Activated CD4-positive, alpha-beta T cell treated with anti-CD3 and anti-CD28 coated beads for 1 hour (primary cell): ENCODE data around the gene NEUROD4.
"Not testable (repeated sequence)": the region's sequence is repeated elsewhere in the genome, so short reads cannot be mapped to it uniquely, and the experiment has no call there.

Experiments
- DNase-seq: peaks from one replicate; pipeline ENCODE4 v3.0.0-alpha.2; 2020

The NEUROD4 gene, protein sequence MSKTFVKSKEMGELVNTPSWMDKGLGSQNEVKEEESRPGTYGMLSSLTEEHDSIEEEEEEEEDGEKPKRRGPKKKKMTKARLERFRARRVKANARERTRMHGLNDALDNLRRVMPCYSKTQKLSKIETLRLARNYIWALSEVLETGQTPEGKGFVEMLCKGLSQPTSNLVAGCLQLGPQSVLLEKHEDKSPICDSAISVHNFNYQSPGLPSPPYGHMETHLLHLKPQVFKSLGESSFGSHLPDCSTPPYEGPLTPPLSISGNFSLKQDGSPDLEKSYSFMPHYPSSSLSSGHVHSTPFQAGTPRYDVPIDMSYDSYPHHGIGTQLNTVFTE

DNA sequence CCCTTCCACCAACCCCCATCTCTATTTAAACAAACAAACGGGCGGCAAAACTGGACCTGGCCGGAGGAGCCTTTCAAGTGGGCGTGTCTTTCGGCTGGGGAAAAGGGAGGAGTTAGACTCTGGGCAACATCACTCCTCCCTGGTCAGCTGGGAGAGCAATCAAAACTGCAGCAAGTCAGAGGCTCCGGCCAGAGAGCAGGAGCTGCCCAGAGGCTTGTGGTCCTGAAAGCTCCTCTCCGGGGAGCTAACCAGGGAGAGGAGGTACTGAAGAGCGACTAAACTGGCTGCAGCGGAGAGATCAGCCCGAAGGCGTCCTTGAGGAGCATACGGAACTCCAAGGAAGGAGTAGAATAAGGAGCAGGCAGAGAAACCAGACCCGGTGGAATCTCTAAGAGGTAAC, at the start of gene NEUROD4:
TSS of gene NEUROD4 (plus strand) at position 191 of the 400 bp plus-strand sequence. CDS start 6,466 bp downstream, outside the sequence.
- DNase-seq: no peak

DNA sequence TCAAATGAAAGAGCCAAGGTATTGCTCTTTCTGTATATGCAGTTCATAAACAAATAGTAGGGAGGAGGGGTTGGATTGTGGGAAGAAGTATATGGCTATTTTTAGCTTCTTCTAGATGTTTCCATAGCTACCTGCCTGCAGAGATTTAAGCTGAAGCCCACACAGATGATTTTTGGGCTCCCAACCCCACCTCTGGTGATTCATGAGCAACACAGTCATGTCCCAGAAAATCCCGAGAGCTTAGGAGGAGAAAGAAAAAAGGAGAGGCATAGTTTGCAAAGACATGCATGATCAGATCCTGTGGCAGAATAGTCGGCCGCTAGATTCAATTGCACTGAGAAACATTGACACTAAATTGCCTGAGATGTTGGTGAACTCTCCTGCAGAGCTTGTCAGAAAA, 49.0 kb upstream of the NEUROD4 start:
- no peak for DNase-seq

DNA sequence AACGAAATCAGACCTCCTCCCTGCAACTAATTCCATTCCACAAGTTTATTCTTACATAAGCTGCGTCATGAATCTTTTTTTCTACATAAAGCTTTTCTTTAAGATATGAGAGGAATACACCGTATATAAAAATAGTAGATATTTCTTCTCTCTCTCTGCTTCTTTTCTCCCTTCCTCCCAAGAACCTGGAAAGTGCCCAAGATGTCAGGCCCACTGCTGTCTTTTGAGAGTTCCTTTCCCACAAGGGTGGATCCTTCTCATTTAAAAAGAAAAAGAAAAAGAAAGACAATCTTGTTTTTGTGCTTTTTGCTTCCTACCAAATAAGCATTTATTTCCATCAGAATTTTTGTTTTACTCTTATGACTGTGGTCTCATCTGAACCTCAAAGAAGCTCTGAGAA, 46.2 kb upstream of the NEUROD4 start:
- DNase-seq: no peak

DNA sequence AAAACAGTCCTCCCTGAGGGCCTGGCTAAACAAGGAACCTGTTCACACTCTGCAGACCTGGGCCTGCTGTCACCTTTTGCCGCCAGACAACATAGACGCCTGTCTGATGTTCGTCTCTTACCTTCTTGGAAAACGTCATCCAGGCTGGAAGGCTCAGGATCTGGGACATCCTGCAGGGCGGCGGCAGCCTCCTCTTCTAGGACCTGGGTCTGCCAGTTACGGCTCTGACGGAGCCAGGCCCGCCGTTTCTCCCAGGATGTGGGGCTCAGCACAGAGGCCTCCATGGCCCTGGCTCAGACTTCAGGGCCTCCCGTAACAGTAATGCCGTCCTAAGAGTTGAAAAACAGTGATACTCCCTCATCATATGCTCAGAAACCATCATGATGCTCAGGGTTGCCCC, 45.5 kb upstream of the NEUROD4 start:
- DNase-seq: no peak

DNA sequence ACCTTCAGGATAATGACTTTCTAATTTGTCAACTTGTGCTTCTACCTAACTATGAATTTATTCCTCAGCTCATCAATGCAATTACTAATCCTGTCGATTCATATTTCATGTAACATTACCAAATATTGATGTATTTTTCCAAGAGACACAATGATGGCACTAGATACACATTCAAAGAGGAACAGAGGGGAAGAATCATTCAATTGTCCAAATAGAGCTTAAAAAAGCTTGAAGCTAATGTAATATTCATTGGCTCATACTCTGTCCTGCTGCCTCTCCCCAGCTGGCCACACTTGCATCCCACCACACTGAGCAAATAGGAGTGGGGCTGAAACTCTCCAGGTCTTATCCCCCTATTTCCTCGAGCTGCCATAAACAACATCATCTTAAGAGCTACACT, 44.5 kb upstream of the NEUROD4 start:
- no peak for DNase-seq

DNA sequence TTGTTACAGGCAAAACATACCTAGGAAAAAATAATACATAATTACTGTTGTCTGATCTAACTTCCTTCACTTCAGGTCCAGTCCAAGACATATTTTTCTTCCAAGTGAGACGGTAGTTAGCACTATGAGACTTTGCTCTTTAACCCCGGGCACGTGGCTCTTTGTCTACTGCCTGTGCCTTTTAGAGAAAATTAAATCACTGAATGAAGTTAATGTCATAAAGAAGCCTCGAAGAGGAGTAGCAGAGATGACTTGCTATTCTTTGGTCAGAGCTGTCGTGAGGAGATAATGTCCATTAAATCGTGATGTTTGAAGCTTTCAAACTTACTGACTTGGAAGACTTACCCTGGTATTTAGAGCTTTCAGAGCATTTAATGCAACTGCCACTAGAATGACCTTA, 43.9 kb upstream of the NEUROD4 start:
- no peak for DNase-seq

DNA sequence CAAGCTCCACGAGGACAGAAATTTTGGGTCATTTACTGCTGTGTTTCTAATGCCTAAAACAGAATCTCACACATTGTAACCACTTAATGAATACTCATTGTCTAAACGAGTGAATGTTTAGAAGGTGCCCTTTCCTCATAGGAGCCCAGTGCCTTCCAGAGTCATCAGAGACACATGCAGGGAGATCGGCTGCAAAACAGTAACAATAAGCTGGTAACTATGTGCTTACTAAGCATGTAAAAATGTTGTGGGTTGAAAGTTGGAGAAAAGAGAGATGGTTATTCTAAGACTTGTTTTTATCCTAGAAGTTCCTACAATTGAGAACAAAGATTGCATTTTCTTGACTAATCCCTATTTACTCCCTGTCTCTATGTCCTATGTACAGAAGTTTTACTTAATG, 42.6 kb upstream of the NEUROD4 start:
- no peak for DNase-seq

DNA sequence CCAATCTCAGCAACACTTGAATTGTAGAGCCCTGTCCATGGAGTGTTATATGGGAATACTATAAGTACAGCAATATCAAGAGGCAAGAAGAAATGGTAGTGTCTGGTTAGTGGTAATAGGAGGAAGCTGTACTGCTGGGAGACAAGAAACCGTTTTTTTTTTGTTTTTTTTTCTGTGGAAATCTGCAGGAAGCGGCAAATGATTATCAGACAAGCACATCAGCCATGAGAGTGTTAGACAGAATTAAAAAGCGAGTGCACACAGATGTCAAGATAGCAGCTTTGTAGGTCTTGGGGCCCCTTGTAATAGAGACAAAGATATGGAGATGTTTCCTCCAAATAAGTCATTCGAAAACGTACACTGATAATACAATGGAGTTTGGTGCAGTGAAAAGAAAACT, 41.9 kb upstream of the NEUROD4 start:
- DNase-seq: no peak

DNA sequence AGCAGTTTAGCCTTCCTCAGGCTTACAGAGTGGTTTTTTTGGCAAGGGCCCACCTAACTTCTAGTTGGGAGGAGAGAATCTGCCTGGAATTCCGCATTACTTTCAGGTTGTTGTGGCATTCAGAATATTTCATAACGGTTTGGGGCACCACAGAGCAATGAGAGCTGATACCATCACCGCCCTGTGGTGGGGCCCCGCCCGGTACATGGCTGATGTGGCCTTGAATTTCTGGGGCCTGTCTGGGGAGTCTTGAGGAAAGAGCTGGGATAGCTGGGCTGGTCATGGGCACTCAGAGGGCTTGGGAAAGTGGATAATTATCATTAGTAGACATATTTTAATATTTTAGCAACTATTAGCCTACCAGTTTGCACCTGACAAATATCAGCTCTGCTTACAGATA, 39.4 kb upstream of the NEUROD4 start:
- peak; percentile 29 for DNase-seq

DNA sequence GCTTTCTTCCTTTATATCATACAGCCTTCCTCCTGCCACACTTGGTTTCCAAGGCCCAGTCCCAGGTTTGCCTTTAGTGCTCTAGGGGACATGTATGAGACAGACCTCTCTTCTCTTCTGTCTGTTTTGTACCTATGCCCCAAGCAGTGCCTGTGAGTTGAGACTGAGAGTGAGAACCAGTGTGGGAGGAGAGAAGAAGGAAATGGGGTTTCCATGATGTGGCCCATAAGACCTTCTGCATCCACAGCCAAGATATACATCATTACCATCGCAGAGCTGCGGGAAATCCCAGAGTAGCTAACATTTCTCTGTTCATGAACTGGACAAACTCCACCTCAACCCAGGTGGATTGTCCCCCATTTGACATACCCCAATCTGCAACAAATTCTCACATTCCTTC, 38.0 kb upstream of the NEUROD4 start:
- peak; percentile 26 for DNase-seq

DNA sequence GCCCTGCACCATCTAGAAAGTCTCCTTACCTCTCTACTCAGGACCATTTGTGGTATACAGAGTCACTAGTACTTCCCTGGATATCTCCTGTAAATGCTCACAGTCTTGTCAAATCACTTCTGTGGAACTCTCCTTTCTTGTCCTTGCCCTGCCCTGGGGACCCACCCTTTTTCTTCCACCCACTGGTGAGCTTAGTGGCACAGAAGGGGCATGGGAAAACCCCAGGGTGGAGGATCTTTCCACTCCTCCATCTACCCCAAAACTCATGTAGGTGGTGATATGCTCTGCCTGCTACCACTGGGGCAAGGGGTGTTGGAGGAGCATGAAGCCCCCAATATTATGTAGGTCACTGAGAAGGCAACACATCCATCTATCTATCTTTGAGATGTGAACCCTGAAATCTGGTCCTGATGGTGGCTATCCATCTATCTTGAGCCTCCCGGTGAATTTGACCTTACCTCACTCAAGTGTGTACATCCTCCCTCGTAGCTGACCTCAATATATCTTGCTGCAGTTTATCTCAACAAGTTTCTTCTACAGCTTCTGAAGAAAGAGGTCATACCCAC, 36.2 kb upstream of the NEUROD4 start:
- DNase-seq: peak; percentile 35

DNA sequence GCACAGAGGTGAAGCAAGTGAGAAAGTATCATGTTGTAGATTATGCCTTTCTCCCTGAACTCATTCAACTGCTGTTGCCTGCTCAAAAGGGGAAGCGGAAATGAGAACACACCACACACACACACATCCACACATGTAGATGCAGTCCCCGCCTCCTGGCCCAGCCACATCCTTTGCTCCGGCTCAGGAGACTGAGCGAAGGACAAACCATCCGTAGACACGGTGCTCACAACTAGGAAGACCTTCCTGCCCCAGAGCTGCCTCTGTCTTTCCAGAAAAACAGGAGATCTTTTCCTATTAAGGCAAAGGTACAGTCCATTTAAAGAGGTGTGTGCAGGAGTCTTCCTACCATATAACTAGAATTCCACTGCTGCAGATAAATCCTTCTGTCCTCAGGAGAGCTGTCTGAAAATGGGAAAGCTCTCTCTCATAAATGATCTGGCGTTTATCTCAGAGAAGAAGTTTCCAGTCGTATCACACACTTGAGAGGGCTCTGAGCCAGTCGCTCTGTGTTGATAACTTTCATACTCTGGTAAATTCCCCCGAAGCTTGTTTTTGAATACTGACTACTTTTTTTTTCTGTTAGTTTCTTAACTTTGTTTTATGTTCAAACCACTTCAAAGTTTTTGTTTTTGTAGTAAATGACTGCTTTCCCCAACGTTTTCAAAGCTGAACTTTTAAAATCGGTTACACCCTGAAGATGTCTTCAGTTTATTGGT, 35.0 kb upstream of the NEUROD4 start, which contains the start of gene TESPA1:
TSS of gene TESPA1 (minus strand) at position 105 of the 719 bp plus-strand sequence. CDS start 10,200 bp downstream, outside the sequence.
- peak; percentile 73 for DNase-seq

DNA sequence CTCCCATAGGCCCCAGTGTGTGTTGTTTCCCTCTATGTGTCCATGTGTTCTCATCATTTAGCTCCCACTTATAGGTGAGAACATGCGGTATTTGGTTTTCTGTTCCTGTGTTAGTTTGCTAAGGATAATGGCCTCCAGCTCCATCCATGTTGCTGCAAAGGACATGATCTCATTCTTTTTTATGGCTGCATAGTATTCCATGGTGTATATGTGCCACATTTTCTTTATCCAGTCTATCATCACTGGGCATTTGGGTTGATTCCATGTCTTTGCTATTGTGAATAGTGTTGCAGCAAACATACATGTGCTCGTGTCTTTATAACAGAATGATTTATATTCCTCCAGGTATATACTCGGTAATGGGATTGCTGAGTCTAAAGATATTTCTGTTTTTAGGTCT, 33.0 kb upstream of the NEUROD4 start:
- not testable (repeated sequence) for DNase-seq

DNA sequence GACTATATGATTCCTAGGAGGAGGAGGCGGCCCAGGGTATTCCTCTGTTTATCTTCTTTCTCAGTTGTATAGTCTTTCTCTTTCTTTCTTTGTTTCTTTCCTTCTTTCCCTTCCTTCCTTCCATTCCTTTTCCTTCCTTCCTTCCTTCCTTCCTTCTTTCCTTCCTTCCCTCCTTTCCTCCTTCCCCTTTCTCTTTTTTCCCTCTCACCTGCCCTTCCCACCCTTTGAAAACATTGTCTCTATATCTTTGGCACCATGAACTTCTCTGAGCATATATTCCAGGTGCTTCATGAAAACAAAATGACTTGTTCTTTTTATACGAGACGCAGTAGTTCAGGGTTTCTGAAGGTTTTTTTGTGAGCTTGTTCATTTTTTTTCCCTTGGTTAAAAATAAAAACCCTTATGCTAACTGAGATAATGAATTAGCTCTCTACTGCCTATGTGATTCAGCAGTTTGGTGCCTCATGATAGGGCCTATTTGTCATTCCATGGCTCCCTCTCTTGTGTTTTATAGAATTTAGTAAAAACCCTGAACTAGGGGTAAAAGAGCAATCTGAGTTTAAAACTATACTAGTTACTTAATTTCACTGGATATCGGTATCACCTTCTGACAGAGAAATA, 32.1 kb upstream of the NEUROD4 start:
- no peak for DNase-seq

DNA sequence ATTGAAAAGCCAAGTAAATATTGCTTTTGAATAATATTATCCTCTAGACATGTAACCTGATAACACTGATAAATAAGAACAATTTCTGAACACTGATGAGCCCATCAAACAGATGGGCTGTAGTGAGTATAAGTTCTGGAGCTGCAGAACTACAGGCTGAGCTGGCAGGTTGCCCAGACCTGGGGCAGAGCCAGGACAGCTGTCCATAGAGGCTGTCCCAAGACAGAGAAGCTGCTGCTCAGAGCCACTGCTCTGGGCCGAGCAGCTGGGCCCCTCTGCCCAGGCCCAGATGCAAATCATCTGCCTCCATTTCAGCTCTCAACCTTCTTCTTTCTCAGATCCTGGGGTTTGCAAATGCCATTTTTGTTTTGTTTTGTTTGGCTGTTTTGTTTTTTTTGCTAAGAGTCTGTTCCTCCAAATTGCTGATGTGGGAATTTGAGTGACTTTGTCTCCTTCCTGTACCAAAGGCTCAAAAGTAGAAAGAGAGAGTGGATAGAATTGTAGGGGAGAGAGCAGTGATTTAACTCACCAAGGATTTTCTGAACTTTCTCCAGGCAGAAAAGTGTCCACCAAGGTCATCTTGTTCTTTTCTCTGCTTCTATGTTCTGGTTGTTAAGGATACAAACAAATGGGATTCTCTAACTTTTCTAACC, 31.2 kb upstream of the NEUROD4 start:
- DNase-seq: no peak

DNA sequence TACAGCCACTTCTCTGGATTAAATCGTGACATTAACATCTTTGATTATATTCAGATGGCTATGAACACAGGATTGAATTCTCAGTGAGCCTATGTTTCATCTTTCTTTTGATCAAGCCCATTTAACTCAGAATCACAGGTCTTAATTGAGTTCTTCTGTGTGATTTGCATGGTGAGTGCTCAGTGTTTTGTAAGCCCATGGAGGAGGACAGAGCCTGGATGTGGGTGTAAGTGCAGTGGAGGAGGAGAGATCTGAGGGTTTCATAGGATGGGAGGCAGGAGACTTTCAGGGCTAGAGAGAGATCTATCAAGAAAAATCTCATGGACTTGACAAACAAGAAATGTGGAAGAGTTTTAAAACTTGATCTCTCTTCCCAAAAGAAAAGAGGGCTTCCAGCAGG, 29.9 kb upstream of the NEUROD4 start:
- no peak for DNase-seq

DNA sequence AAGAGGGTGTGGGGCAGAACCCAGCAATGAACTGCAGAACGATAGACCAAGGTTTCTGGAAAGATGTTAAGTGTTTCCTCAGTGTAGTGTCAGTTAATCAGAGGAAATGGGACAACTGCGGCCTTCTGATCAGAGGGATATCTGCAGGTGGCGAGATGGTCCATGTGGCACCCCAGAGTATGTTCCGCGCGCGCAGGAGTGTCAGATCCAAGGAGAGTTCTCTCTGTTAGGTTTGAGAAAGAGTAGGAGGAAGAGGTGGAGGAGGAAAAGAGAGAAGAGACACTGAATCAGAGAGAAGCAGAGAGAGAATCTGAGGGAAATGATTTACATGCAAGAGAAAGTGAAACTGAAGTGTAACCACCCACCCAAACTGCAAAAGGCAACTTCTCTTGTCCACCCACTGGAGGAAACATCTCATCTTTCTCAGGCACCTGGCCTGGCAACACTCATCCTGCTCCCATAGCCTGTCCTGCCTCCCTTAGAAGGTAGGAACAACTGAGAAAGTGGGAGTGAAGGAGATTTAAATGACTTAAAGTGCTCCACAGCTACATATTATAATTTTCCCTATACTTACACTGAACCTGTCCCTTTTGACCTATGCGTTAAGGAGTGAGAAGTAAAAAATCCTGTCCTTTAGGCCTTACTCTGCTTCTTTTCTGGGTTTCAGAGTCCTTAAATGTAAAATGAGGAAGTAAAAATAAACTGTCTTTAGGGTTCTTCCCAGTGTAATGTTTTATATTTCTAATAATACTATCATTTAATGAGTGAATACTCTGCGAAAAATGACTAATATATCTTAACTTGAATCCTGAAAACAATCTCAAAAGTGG, 28.4 kb upstream of the NEUROD4 start:
- DNase-seq: no peak

DNA sequence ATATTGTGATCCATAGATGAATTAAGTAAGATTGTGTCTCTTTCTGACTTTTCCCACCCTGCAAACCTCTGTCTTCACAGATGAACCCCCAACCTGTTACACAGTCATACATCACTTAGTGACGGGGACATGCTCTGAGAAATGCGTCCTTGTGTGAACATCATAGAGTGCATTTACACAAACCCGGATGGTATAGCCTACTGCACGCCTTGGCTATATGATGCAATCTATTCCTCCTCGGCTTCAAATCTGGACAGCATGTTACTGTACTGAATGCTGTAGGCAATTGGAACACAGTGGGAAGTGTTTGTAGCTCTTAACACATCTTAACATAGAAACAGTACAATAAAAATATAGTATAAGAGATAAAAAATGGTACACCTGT, 27.8 kb upstream of the NEUROD4 start:
- DNase-seq: no peak

DNA sequence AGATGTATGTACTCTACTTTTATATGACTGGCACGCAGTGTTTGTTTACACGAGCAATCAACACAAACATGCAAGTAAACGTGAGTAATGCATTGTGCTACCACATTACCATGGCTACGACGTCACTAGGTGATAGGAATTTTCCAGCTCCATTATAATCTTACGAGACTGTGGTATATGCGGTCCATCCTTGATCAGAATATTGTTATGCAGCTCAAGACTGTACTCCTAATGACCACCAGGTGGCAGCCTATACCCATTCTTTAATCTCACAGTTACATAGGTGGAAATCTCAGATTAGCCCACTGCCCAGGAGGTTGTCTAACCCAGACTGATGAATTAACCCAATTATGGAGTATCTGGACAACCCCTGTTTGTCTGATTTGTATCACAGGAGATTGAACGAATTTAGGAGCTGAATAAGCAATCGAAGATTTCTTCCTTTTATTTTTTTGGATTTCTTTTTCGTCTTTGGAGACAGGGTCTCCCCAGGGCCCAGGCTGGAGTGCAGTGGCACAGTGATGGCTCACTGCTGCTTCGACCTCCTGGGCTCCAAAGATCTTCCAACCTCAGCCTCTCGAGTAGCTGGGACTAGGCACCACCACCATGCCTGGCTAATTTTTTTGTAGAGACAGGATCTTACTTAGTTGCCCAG, 26.5 kb upstream of the NEUROD4 start:
- peak; percentile 30 for DNase-seq

DNA sequence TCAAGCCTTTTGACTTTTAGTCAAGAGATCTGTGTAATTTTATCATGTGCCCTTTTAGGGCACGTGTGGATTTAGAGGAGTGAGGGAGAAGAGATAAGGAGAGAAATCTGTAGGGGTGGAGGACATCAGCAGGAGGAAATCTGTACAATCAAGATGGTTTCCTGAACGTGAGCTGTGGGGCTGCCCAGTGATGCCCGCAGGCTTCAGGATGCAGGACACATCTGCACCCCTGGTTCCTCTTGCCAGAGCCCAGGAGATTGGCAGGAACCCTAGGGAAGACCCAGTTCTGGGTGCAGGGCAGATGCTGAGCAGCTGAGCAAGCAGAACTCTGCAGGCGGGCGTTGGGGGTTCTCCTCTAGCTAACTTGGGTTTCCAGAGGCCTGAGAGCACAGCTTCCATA, 23.6 kb upstream of the NEUROD4 start:
- DNase-seq: no peak

DNA sequence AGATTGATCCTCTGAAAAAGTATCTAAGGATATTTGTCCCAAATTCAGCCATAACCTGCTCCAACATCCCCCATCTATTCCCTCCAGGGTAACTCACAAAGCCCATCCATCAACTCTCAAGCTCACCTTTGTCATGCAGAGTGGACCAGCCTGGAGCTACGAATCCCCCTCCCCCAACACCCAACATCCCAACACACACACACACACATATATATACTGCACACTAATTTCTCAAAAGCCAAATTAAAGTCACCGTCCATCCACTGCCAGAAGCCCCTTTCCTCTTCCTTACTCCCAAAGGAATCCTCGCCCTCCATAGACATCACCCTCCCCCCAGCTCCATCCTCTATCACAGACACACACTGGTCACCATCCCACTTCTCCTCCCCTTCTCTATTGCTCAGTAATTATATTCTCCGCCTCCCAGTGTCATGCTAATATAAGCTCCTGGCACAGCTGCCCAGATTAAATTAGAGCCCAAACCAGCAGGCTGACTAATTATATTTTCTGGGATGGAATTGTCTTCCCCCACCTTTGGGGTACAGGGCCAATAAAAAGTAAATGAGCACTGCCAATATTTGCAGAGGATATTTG, 21.7 kb upstream of the NEUROD4 start:
- DNase-seq: no peak
